GM12878 (cell line): ENCODE data around the gene ITGA11. TPM values are rescaled to one million over a fixed set of nuclear protein-coding genes. Genes with fewer than 3 reads are reported as not detected.

Experiments
- ATAC-seq: fragments of 200-7000 bp; cut with Tn5 transposase; 3 replicates; pipeline ENCODE4 v1.9.1; 2020; ENCODE audit warnings: mild to moderate bottlenecking, moderate library complexity
- BruUV-seq: library from RNA; stranded (reverse); fragments of 400-500 nt; replicated peaks from 2 replicates; lab custom pipeline; 2021; lab: Mats Ljungman, UMichigan
- CTCF ChIA-PET: fragments of 300-600 bp; sonication (Branson Sonifier 250); formaldehyde crosslinking; extraction: SDS; loops from one replicate; lab custom pipeline; 2021; ENCODE audit warnings: inconsistent platforms; lab: Yijun Ruan, JAX
- POLR2A ChIA-PET: fragments of 350-600 bp; formaldehyde crosslinking; extraction: SDS; loops from one replicate; lab custom pipeline; 2021; ENCODE audit warnings: inconsistent platforms; lab: Charles Lee
- RAD21 ChIA-PET: fragments of 300-600 bp; sonication (Branson Sonifier 250); formaldehyde crosslinking; loops from one replicate; lab custom pipeline; 2023; ENCODE audit warnings: antibody characterized with exemption; ENCODE audit not compliant: unreplicated experiment; lab: Charles Lee
- SMC1A ChIA-PET: fragments of 300-600 bp; sonication (Branson Sonifier 250); formaldehyde crosslinking; loops from one replicate; lab custom pipeline; 2023; ENCODE audit not compliant: unreplicated experiment, uncharacterized antibody; lab: Charles Lee
- DNase-seq: peaks from one replicate; pipeline ENCODE4 v3.0.0-alpha.2; 2011; ENCODE audit warnings: low read depth, low spot score
- FAIRE-seq: peaks from 3 replicates; lab custom pipeline; 2011; peaks lifted over from hg19 to GRCh38; lab: Jason Lieb, UNC
- H2AFZ ChIP-seq: 2 replicates; pipeline ENCODE4 v1.6.0; 2011; ENCODE audit warnings: low read depth, low read length, control low read depth; ENCODE audit not compliant: control insufficient read depth
- H3K27ac ChIP-seq: 2 replicates; pipeline ENCODE4 v1.5.1; 2011; ENCODE audit warnings: control low read depth; ENCODE audit not compliant: control insufficient read depth, insufficient read depth
- H3K27me3 ChIP-seq, 2 experiments: replicated peaks in 1 of 2; 2 replicates each; pipeline versions ENCODE4 v1.6.0 to v1.6.1; 2011; ENCODE audit warnings: low read length in 1 of 2; ENCODE audit not compliant: control insufficient read depth in 2 of 2, insufficient read depth in 2 of 2
- H3K36me3 ChIP-seq, 2 experiments: 2 replicates each; pipeline ENCODE4 v1.5.1; 2011; ENCODE audit warnings: low read length in 1 of 2; ENCODE audit not compliant: control insufficient read depth in 2 of 2, insufficient read depth in 2 of 2
- H3K4me1 ChIP-seq: 2 replicates; pipeline ENCODE4 v1.6.1; 2011; ENCODE audit warnings: mild to moderate bottlenecking, low read length, moderate library complexity, mixed read lengths; ENCODE audit not compliant: control insufficient read depth, insufficient read depth
- H3K4me2 ChIP-seq: 2 replicates; pipeline ENCODE4 v1.6.0; 2011; ENCODE audit warnings: control low read depth; ENCODE audit not compliant: control insufficient read depth, insufficient read depth
- H3K4me3 ChIP-seq: fragments of 200-600 bp; sonication (generic); 2 replicates; pipeline ENCODE4 v1.5.1; 2016
- H3K79me2 ChIP-seq: 2 replicates; pipeline ENCODE4 v1.6.0; 2011; ENCODE audit warnings: low read length; ENCODE audit not compliant: control insufficient read depth, insufficient read depth
- H3K9ac ChIP-seq: 2 replicates; pipeline ENCODE4 v1.8.0; 2011; ENCODE audit warnings: low read length, control low read depth, mixed read lengths; ENCODE audit not compliant: control insufficient read depth, insufficient read depth
- H3K9me3 ChIP-seq: replicated peaks from 3 replicates; pipeline ENCODE4 v1.5.1; 2011; ENCODE audit warnings: mild to moderate bottlenecking, low read length; ENCODE audit not compliant: control insufficient read depth, insufficient read depth
- H4K20me1 ChIP-seq: 2 replicates; pipeline ENCODE4 v1.6.0; 2011; ENCODE audit not compliant: control insufficient read depth, insufficient read depth
- BCL11A ChIP-seq: IDR thresholded peaks from 2 replicates; pipeline ENCODE4 v1.6.1; 2011; ENCODE audit warnings: low read depth, low read length
- BHLHE40 ChIP-seq, 2 experiments: fragments of 450-650 bp in 1 of 2; IDR thresholded peaks; 2 replicates each; pipeline ENCODE4 v1.6.1; 2011 to 2017; ENCODE audit warnings: low read depth in 2 of 2, borderline replicate concordance in 1 of 2, improper control_type of control experiment in 1 of 2, low read length in 1 of 2, mild to moderate bottlenecking in 1 of 2
- PAX5 ChIP-seq: IDR thresholded peaks from 2 replicates; pipeline ENCODE4 v1.6.1; 2011; ENCODE audit warnings: low read depth, low read length, borderline replicate concordance
- SPI1 ChIP-seq: IDR thresholded peaks from 2 replicates; pipeline ENCODE4 v1.6.1; 2011; ENCODE audit warnings: low read depth, mild to moderate bottlenecking, low read length, moderate library complexity, borderline replicate concordance; ENCODE audit not compliant: insufficient read depth
- SREBF2 ChIP-seq: IDR thresholded peaks from 2 replicates; pipeline ENCODE4 v1.6.1; 2012; ENCODE audit warnings: mild to moderate bottlenecking, low read length
- STAT1 ChIP-seq: fragments of 450-650 bp; conservative IDR thresholded peaks from 2 replicates; pipeline ENCODE4 v1.6.1; 2014; ENCODE audit warnings: antibody characterized with exemption, mild to moderate bottlenecking
- ZNF207 ChIP-seq: fragments of 450-650 bp; IDR thresholded peaks from 2 replicates; pipeline ENCODE4 v1.6.1; 2014; ENCODE audit warnings: antibody characterized with exemption, mild to moderate bottlenecking, borderline replicate concordance
- ZNF384 ChIP-seq: IDR thresholded peaks from 2 replicates; pipeline ENCODE4 v1.6.1; 2012; ENCODE audit warnings: low read depth, mild to moderate bottlenecking, low read length, improper control_type of control experiment, borderline replicate concordance
- WGBS: methylation state at CpG from one replicate; pipeline ENCODE4 v1.1.6; 2016; ENCODE audit warnings: low lambda C conversion rate; ENCODE audit not compliant: insufficient replicate concordance, insufficient coverage; ENCODE audit errors: missing lambda C conversion rate; 5-methylcytosine and 5-hydroxymethylcytosine counted together
- in situ Hi-C: fragments of 300-500 bp; cut with MboI; formaldehyde crosslinking; loops from 9 replicates; pipeline ENCODE4 v1.14.3; 2018; ENCODE audit warnings: mixed read lengths
- intact Hi-C: fragments of 100-400 bp; cut with micrococcal nuclease; formaldehyde crosslinking; loops from one replicate; pipeline ENCODE4 v1.14.2; 2022; ENCODE audit not compliant: unreplicated experiment
- polyA plus RNA-seq, 11 experiments: library from polyadenylated mRNA; depleted of rRNA in 4 of 11; unstranded in 6 of 11; stranded (reverse) in 5 of 11; fragments of >200 nt; fragmentation: Nextera tagmentation in 4 of 11; fragmentation: Illumina TruSeq in 1 of 11; extraction: Ambion mirVana in 4 of 11; extraction: Trizol in 1 of 11; gene quantifications; 1 replicate in 1 of 11; 2 replicates in 10 of 11; pipeline versions ENCODE4 v1.2.1 to v1.2.3, GENCODE V29; 2011 to 2016; ENCODE audit warnings: inconsistent platforms in 2 of 11, missing spikeins in 2 of 11, low read depth in 1 of 11
- total RNA-seq, 4 experiments: library from RNA; depleted of rRNA in 3 of 4; stranded (reverse); fragments of >200 nt in 3 of 4; fragmentation: Illumina TruSeq in 1 of 4; extraction: Trizol in 1 of 4; gene quantifications; 2 replicates each; pipeline versions ENCODE4 v1.2.1 to v1.2.3, GENCODE V29; 2013 to 2021
- TF ChIP-seq, protein P1 (sequence below): IDR thresholded peaks from 2 replicates; pipeline ENCODE4 v1.6.1; 2011; ENCODE audit warnings: borderline replicate concordance, low read depth, mild to moderate bottlenecking, moderate library complexity, mixed read lengths, low read length; ENCODE audit not compliant: insufficient read depth; ENCODE audit errors: extremely low read length
- TF ChIP-seq, protein P2 (sequence below): fragments of 450-650 bp; IDR thresholded peaks from 2 replicates; pipeline ENCODE4 v1.6.1; 2016; ENCODE audit warnings: mild to moderate bottlenecking
- TF ChIP-seq, protein P3 (sequence below): IDR thresholded peaks from 2 replicates; pipeline ENCODE4 v1.6.1; 2012; ENCODE audit warnings: low read depth, low read length, improper control_type of control experiment
- TF ChIP-seq, protein P4 (sequence below): IDR thresholded peaks from 2 replicates; pipeline ENCODE4 v1.6.1; 2011; ENCODE audit warnings: borderline replicate concordance, low read depth, mild to moderate bottlenecking, moderate library complexity, low read length; ENCODE audit not compliant: insufficient read depth, poor library complexity, severe bottlenecking
- TF ChIP-seq, protein P5 (sequence below): fragments of 450-650 bp; IDR thresholded peaks from 2 replicates; pipeline ENCODE4 v1.6.1; 2018; ENCODE audit warnings: borderline replicate concordance, mild to moderate bottlenecking; ENCODE audit not compliant: partially characterized antibody

Gene ITGA11
- total and polyA plus RNA-seq, 10 of the 15 experiments (the other 5 are each of a cell fraction or from before 2014, with no cell fraction given) = under 0.01 to 0.36 (median 0.13) TPM; not detected in 1

DNA sequence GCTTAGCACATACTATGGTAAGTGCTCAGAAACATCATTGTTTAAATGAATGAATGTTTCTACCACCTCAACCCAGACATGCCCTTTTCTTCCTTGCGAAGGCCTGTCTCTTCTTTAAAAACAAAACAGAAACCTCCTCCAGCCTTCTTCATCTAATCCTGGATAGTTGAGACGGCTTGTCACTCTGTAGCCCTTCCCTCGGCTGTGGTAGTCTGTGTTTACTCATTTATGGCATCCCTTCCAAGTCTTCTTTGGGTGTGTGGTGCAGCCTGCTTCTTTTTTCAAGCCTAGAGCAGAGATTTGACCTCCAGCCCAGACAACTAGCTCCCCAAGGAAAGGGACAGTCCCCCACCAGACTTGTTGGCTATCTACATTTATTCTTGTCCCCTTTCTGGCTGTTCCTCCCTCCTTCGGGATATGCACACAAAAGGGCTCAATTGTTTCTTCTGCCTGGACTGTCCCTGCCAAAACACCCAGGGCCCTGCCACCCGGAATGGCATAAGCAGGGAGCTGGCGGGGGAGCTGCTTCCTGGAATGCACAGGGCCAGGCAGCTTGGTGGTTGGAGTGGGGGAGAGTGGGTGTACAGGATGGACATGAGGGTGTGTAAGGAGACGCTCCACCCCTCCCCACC lies 67.8 kb downstream of the ITGA11 start (continued):
- no peak for TF ChIP-seq SREBF2
- TF ChIP-seq, protein P1, sequence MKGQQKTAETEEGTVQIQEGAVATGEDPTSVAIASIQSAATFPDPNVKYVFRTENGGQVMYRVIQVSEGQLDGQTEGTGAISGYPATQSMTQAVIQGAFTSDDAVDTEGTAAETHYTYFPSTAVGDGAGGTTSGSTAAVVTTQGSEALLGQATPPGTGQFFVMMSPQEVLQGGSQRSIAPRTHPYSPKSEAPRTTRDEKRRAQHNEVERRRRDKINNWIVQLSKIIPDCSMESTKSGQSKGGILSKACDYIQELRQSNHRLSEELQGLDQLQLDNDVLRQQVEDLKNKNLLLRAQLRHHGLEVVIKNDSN = no peak
- no peak for TF ChIP-seq ZNF207
- no peak for TF ChIP-seq BHLHE40 (IDR thresholded peaks at IDR 0.05; ENCODE audit: borderline replicate concordance in 1 of 2, low read depth in 2 of 2, low read length in 1 of 2)
- no peak for TF ChIP-seq BCL11A
- TF ChIP-seq, protein P2, sequence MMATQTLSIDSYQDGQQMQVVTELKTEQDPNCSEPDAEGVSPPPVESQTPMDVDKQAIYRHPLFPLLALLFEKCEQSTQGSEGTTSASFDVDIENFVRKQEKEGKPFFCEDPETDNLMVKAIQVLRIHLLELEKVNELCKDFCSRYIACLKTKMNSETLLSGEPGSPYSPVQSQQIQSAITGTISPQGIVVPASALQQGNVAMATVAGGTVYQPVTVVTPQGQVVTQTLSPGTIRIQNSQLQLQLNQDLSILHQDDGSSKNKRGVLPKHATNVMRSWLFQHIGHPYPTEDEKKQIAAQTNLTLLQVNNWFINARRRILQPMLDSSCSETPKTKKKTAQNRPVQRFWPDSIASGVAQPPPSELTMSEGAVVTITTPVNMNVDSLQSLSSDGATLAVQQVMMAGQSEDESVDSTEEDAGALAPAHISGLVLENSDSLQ = no peak
- no peak for TF ChIP-seq ZNF384
- no peak for TF ChIP-seq PAX5
- no peak for TF ChIP-seq STAT1

DNA sequence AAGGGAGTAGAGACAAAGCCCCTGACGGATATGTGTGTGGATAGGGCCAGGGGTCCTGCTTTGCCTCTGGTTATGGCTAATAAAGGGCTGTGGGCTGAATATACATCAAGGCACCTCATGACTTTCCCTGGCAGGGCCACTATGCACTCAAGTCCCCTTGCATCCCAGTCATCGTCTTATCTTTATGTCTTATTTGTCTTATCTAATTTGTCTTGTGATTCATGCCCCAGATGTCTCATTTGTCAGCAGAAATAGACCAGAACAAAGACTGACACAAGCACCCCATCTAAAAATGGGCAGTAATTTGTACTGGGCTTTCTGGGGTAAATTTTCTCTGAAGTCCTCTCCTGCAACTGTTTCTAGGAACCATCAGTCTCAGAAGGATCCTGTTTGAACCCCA lies 68.6 kb downstream of the ITGA11 start:
- TF ChIP-seq, protein P3, sequence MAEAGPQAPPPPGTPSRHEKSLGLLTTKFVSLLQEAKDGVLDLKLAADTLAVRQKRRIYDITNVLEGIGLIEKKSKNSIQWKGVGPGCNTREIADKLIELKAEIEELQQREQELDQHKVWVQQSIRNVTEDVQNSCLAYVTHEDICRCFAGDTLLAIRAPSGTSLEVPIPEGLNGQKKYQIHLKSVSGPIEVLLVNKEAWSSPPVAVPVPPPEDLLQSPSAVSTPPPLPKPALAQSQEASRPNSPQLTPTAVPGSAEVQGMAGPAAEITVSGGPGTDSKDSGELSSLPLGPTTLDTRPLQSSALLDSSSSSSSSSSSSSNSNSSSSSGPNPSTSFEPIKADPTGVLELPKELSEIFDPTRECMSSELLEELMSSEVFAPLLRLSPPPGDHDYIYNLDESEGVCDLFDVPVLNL = no peak
- no peak for TF ChIP-seq SPI1
- TF ChIP-seq, protein P4, sequence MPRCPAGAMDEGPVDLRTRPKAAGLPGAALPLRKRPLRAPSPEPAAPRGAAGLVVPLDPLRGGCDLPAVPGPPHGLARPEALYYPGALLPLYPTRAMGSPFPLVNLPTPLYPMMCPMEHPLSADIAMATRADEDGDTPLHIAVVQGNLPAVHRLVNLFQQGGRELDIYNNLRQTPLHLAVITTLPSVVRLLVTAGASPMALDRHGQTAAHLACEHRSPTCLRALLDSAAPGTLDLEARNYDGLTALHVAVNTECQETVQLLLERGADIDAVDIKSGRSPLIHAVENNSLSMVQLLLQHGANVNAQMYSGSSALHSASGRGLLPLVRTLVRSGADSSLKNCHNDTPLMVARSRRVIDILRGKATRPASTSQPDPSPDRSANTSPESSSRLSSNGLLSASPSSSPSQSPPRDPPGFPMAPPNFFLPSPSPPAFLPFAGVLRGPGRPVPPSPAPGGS = no peak
- TF ChIP-seq, protein P1 = no peak
- TF ChIP-seq, protein P5, sequence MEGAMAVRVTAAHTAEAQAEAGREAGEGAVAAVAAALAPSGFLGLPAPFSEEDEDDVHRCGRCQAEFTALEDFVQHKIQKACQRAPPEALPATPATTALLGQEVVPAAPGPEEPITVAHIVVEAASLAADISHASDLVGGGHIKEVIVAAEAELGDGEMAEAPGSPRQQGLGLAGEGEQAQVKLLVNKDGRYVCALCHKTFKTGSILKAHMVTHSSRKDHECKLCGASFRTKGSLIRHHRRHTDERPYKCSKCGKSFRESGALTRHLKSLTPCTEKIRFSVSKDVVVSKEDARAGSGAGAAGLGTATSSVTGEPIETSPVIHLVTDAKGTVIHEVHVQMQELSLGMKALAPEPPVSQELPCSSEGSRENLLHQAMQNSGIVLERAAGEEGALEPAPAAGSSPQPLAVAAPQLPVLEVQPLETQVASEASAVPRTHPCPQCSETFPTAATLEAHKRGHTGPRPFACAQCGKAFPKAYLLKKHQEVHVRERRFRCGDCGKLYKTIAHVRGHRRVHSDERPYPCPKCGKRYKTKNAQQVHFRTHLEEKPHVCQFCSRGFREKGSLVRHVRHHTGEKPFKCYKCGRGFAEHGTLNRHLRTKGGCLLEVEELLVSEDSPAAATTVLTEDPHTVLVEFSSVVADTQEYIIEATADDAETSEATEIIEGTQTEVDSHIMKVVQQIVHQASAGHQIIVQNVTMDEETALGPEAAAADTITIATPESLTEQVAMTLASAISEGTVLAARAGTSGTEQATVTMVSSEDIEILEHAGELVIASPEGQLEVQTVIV = no peak
- Histone ChIP-seq H3K4me3 (no peak overlapping the region), H3K27ac (no peak overlapping the region), H3K36me3 (no peaks in the 10 kb centered on the region), H3K9ac (no peak overlapping the region), H4K20me1 (no peaks in the 10 kb centered on the region), H3K9me3 (no peaks in the 10 kb centered on the region), H3K4me2 (no peak overlapping the region), H3K79me2 (no peaks in the 10 kb centered on the region), H3K4me1 (no peaks in the 10 kb centered on the region), H2AFZ (no peak overlapping the region), H3K27me3 (peaks cover 0 to 9% of the 10 kb centered on the region in 2 experiments; a peak in 3 of 4 replicates)
- POLR2A ChIA-PET = no interaction called here
- intact Hi-C loops = no loop called here
- RAD21 ChIA-PET = no interaction called here
- DNase-seq (no peak), FAIRE-seq (no peak), ATAC-seq (no peak)
- WGBS = 5% methylated on average over 2 of the region's 2 CpGs
- in situ Hi-C loops = no loop called here
- CTCF ChIA-PET = no interaction called here
- BruUV-seq = no TSS peak
- SMC1A ChIA-PET = no interaction called here
